Cardiac septum (tissue), 1 donor: ENCODE measurements around the gene EML6. TPM values are rescaled to one million over a fixed set of nuclear protein-coding genes. Genes with fewer than 3 reads are reported as not detected.
"Not testable (repeated sequence)": the region's sequence is repeated elsewhere in the genome, so short reads cannot be mapped to it uniquely, and the experiment has no call there.

Experiments used
- DNase-seq: peaks from one replicate; pipeline ENCODE4 v3.0.0-alpha.2; 2020; ENCODE audit warnings: low spot score
- intact Hi-C: fragments of 100-400 bp; cut with DNase I; formaldehyde crosslinking; loops from one replicate; pipeline ENCODE4 v1.14.0; 2022
- total RNA-seq: library from RNA; stranded (reverse); fragmentation: NEBNext Ultra II Directional; extraction: Animal tissue kit (Norgen Biotek cat#: 25700); gene quantifications from one replicate; pipeline ENCODE4 v1.2.1, GENCODE V29; 2021
- donor health status: DM: no; HTN: no; CAD: no.

Gene EML6
- total RNA-seq, 1 donor from 2014 or later: 0.83 TPM

DNA sequence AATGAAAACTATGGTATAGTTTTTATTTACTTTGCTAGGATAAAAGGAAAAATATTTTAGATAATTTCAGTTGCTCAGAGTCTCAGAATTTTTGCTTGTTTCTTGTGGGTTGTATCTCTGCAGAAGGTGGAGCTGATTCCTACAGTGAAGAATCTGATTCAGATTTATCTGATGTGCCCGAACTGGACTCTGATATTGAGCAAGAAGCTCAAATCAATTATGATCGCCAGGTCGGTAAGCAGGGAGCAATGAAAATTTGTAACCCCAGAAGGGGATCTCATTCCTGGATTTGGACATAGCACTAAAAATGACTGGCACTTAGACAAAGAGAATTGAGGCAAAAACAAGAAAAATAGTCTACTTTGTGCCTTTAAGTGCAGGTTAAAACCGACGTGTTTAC is 140.2 kb downstream of the EML6 start:
- DNase-seq: no peak
- intact Hi-C loops: no loop called here

DNA sequence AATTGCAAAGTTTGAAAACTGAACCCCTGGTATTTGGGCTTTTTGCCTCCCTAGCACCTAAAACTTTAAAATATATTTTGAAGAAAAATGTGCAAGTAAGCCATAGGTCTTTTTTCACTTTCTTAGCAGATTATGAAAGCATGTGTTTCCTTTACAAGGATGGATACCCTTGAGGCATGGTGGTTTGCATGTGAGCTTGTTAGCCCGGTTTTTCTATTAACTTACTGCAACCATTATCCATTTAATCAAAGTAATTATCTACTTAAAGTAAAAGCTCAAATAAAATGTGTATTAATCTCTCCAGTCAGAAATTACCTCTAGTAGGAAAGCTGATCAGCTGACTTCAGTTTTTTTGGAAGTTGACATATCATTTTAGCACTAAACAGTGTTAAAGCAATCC is 140.6 kb downstream of the EML6 start:
- DNase-seq: no peak
- intact Hi-C loops: no loop called here

DNA sequence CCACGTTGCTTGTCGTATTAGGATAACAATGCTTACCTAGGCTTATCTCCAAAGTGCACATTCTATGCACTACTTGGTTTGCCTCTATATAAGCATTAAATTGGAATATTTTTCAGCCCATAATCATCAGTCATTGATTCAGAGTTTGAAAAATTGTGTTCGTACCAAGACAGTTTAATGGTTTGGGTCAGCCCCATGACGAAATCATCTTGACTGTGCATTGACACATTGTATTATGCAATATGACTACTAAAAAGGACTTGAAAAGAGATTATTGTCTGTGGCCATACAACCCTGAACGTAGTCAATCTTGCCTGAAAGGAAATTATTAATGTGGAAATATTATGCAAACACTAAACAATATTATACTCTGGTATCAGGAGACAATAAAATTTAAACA is 141.3 kb downstream of the EML6 start:
- DNase-seq: no peak
- intact Hi-C loops: no loop called here

DNA sequence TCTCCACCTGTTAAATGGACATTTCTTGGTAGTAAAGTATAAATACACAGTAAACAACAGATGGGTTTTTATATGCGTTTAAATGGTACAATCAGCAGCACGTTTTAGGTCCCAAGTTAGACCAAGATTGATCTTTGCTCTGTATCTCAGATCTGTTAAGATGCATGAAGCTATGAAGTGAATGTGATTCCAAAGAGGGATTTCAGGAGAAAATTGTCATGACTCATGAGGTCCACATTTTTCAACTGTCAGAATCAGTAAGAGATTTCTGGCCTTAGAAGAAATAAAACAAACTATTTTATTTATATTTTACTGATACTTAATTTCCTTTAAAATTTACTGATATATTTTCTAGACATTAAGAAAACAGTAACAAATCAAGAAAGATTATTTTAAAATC is 142.7 kb downstream of the EML6 start:
- no peak for DNase-seq
- intact Hi-C loops: no loop called here

DNA sequence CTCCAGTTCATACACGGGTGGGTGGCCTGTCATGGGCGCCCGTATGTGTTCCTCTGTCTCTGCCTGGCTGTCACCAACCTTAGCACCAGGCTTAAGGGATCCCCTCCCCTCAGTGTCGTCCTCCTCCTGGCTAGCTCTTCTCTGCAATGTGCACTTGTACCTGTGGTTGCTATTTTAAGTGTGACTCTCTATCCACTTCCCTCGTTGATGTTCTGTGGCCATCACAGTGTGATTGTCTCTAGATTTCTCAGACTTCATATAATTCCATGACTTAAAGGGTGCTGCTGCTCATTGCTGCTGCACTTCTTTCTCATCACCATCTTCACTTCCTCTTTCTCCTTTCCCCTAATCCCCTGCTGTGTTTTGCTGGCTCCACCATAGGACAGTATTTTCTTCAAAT is 143.4 kb downstream of the EML6 start:
- DNase-seq: no peak
- intact Hi-C loops: no loop called here

DNA sequence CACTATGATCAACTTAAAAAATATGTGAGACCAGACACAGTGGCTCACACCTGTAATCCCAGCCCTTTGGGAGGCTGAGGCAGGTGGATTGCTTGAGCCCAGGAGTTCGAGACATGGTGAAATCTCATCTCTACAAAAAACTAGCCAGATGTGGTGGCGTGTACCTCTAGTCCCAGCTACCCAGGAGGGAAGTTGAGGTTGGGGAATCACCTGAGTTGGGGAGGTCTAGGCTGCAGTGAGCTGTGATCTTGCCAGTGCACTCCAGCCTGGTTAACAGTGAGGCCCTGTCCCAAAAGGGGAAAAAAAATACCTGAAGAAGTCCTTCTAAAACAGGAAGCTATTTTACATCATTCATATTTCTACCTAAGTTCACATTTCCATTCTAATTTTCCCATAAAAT is 144.0 kb downstream of the EML6 start:
- intact Hi-C loops: no loop called here
- DNase-seq: no peak

DNA sequence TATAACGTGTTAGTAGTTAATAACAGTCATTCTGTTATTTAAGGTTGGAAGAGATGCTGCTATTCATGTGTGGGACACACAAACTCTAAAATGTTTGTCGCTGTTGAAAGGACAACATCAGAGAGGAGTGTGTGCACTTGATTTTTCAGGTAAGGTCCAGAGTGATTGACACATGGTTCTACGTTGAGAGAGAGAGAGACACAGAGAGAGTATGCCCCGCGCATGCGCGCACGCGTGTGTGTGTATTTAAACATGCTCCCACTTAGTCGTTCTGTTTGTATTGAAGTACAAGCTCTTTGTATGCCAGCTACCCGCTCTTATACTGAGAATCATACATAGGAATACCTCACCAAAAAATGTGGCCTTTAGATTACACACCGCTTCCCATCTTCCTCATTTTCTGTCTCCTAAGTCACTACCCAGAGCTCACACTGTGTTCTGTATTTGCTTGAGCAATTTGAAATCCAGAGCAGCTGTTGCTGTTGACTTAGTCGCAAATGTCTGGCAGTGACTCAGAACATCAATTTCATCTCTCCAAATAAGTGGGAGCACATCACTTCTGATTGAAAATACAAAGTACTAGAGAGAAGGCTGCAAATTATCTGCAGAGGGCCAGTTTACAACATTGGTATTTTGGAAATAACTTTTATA is 148.1 kb downstream of the EML6 start:
- intact Hi-C loops: no loop called here
- no peak for DNase-seq

DNA sequence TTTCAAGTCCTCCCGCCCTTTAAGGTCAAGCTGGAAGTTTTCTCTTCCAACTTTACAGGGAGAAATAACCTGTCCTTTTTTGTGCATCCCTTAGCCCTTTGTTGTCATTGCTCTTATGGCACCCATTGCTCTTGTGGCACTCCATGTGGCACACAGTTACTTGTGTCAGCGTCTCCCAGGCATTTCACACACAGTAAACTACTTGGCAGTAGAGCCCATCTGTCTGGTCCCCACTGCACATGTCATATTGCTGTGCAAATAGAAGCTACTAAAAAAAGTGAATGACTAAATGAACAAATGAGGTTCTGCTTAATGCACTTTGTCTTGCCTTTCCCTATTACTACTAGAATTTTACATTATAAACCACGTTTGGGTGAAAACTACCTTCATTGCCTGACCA is 149.3 kb downstream of the EML6 start:
- no peak for DNase-seq
- intact Hi-C loops: no loop called here

DNA sequence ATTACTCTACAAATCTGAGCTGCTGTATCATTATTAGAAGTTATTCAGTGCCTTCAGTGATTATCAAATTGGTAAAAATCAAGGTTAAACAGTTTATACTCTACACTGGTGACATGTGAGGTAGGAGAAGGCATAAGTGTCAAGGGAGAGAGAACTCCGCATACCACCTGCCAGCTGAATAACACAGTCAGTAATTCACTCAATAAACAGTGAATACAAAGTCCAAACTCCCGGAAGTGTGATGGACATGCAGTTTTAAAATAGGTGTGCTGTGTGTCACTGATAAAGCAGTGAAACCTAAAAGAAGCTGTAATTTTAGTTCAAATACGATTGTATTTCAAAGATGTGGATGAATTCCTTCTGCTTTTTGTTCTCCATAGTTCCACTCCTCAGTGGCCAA is 149.8 kb downstream of the EML6 start:
- intact Hi-C loops, DNase-seq: not testable (repeated sequence)

DNA sequence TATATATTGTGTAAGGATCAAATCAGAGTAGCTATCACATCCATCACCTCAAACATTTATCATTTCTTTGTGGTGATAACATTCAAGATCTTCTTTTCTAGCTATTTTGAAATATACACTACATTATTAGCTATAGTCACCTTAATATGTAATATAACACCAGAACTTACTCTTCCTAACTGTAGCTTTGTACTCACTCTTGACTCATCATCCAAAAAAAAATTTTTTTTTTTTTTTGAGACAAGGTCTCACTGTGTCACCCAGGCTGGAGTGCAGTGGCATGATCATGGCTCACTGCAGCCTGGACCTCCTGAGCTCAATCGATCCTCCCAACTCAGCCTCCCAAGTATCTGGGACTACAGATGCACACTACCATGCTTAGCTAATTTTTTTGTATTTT is 153.3 kb downstream of the EML6 start:
- DNase-seq: no peak
- intact Hi-C loops: no loop called here

DNA sequence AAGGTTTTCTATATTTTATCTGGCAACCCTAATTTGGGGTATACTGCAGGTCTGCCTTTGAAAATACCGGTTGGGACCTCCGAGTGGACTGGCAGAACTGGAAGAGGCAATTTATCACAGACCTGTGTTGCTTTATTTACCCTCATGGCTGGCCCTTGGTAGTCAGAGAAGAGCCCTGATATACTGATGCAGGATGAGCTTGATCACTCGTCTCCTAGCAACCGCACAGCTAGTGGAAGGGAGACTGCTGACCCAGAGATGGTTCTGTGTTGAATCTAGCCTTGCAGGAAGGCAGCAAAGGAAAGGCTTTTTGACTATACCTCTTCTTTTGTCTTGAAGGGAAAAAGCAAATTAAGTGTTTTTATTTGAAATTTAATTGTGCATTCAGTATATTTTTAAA is 154.7 kb downstream of the EML6 start:
- intact Hi-C loops: no loop called here
- no peak for DNase-seq

DNA sequence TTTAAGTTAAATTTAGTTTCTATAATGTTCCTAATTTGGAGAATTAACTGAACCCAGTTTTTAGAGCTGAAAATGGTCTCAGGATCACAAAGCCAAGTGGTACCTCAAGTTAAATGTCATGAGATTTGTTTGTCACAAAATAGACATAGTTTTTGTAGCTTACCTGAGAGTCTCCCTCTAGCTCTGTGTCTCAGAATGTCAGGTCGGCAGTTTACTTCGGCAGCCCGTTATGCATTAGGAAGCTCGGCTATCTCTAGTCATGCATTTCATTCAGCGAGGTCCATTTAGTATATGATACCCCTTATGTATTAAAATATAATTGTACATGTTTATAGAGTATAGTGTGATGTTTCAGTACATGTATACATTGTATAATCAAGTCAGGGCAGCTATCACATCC is 155.6 kb downstream of the EML6 start:
- no peak for DNase-seq
- intact Hi-C loops: no loop called here

DNA sequence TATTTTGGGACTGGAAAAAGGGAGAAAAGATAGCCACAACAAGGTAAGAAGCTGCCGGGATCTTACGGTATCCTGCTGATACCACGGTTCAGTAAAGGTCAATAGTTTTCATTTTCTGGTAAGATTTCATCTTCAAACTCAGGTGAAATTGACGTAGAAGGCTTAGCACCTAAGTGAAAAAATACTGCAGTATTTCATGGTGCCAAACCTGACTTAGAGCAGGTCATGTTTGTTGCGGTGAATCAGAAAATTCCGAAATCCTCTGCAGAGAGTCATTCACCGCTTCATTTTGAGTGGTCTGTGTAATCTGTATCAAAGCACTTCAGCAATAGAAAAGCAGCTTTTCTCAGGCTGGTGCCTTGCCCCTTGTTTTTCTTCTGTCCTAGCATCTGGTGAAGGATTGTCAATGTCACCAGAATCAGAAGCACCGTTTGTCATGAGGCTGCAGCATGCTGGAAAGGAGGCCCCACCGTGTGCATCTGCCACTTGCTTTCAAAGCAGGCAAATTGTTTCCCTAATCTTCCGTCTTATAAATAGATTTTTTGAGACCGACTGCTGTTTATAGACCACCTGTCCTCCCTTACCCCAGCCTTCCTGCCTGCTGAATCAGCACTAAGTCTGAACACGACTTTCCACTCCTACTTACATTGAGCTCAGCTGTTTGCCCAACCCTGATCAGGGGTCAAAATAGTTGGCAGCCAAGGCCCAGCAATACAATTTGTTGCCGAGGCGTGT is 156.3 kb downstream of the EML6 start:
- no peak for DNase-seq
- intact Hi-C loops: no loop called here

DNA sequence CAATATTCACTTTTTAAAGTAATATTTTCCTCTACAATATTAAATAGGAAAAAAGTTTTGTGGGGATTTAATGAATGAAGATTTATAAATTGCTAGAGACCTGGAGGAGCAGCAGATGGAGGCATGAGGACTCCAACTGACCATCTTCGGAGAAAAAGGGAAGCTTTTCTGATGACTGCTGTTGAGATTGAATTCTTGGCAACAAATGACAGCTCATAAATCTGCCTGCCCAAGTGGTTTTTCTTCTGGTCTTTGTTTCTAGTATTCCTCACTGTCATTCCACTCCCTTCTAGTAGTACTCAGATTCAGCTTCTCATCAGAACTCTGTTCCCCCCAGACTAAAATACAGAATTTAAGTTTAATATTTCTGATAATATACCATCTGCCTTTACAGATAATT is 157.0 kb downstream of the EML6 start:
- DNase-seq: no peak
- intact Hi-C loops: no loop called here

DNA sequence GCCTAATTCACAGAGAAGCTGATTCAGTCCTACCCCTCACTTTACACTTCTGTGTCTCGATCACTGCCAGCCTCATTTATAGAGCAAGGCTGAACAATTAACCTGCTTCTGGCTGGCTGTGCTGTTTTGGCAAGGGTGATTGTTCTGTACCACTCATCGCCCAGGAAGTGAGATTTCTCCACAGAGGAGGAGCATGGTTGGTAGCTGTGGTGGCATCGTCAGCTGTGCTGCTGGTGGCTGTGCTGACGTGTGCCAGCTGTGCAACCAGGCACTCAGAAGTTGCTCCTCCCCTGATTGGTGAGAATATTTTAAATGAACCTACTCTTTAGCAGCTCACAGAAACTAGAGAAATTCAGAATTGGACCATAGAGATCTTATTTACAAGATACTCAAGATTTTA is 158.3 kb downstream of the EML6 start:
- intact Hi-C loops: no loop called here

DNA sequence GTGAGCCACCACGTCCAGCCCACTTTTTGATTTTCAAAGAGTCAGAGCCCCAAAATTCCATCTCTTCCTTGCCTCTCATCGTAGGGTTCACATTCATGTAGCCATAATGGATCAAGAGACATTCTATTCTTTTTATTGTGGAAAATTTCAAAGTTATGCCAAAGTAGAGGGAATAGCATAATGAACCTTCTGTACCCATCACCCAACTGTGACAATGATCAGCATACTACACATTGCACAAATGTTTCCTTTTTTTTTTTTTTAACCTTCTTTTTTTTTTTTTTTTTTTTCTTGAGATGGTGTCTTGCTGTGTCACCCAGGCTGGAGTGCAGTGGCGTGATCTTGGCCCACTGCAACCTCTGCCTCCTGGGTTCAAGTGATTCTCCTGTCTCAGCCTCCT is 162.4 kb downstream of the EML6 start:
- intact Hi-C loops: no loop called here
- DNase-seq: no peak

More for the DNA sequence above, 158.3 kb downstream of the EML6 start:
- DNase-seq: no peak

DNA sequence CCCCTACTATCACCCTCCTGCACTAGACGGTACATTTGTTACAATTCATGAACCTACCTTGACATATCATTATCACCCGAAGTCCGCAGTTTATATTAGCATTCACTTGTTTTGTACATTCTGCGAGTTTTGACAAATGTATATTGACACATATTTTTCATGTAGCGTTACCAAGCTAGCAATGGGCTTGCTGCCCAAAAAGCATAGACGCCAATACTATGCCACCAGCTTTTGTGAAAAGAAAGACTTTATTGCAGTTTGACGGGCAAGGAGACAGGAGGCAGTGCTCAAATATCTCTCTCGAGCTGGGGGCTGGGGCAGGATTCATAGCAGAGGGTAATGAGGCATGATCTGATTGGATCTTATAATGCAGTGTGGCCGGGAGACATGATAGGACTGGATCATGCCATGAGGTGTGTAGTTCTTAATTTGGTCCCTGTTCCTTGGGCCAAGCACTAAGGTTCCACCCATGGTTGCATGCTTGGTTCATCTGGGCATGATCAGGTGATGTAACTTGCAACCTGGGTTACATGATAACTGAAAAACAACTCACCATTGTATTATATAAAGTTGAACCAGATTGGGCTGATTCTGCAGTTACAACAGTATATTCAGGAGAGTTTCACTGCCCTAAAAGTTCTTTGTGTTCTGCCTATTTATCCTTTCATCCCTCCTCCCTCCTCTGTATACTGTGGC is 164.5 kb downstream of the EML6 start:
- intact Hi-C loops: no loop called here
- no peak for DNase-seq

DNA sequence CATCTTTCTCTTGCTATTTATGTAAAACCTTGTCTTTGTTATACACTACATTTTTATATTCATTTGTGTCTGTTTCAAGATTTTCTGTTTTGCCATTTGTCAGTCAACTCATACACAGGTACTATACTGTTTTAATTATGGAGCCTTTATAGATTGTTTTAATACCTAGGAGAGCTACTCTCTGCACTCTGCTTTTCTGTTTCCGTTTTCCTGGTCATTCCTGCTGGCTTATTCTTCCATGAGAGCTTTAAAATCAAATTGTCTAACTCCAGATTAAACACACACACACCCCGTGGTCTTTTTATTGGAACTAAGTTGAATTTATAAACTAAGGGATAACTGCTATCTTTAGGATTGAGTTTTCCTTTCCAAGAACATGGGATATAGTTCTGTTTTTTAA is 165.6 kb downstream of the EML6 start:
- DNase-seq: no peak
- intact Hi-C loops: no loop called here

DNA sequence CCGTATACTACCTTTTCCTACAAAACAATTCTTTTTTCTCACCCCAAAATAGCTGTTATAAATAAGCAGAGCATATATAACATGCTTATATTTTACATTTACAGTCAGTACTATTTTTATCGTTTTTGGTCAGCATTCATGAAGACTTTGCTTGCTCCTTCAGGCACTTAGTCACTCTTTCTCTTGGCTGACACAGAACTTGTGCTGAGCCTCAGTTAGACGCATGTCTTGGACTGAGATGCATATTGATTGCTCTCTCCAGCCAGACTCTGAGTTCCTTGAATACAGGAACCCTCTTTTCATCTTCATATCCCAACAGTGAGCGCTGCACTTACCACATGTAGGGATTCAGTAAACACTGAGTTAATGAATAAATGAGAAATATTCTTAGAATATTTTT is 168.4 kb downstream of the EML6 start:
- no peak for DNase-seq
- intact Hi-C loops: no loop called here

DNA sequence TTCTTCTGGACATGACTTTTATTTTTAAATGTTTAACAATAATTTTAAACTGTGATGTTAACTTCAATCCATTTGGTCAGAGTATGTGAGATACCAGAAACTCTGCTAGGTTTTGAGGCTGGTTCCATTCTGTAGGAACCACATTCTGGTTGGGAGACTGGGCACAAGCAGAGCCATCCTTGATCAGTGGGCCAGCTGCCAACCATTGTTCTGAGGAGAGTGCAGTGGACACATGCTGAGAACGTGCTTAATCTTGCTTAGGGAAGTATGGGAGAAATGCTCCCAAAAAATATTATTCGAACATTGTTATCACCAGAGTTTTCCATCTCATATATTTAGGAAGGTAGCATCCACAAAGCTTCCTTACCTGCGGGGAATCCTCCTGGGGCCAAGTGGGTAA is 171.0 kb downstream of the EML6 start:
- no peak for DNase-seq
- intact Hi-C loops: no loop called here

DNA sequence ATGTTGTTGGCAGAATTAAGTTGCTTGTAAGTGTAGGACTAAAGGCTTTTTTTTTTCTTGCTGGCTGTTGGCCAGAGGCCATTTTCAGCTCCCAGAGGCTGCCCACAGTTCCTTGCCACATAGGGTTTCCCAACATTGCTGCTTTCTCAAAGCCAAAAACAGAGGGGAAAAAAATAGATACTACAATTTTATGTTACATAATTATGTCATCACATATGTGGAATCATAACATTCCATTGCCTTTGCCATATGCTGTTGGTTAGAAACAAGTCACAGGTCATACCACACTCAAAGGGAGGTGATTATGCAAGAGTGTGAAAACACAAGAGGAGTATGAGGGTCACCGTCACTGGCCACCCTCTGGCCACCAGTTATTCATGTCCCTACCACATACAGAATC is 172.3 kb downstream of the EML6 start:
- intact Hi-C loops: loop anchor here (5.0 kb wide), 1 partner anchor 282 kb away; no protein-coding TSS in a partner anchor
- DNase-seq: no peak
